ENCODE results near the gene EIF4E.

EIF4E gene, protein sequence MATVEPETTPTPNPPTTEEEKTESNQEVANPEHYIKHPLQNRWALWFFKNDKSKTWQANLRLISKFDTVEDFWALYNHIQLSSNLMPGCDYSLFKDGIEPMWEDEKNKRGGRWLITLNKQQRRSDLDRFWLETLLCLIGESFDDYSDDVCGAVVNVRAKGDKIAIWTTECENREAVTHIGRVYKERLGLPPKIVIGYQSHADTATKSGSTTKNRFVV

DNA sequence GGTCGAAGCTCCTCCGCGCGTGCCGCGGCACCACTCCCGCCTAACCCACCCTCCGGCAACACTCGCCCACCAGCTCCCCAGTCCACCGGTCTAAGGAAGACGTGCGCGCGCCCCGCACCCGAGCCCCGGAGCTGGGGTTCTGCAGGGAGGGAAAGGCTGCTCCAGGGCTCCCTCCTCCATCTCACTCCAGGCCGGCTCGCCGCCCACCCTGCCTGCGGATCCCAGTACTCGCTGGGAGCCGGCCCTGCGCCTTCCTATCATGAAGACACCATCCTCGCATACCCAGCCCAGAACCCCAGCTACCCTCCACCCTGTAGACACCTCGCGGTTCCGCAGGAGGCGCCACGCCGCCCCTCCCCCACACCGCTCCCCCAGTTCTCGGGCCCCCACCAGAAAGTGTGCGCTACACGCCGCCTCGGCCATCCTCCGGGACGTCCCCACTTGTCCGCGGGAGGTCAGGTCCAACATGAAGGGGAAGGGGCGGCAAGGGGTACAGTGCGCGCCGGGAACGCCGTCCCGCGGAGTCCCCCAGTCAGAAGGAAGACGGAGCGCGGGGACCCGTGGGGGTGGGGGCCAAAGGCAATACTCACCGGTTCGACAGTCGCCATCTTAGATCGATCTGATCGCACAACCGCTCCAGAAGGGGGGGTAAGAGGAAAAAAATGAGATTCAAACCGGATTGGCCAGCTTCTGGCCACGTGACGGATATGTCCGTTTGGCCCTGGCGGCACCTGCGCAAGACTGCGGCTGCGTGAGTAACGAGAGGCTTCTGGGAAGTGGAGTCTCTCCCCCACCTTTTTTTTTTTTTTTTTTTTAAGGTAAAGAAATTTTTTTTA is at the start of gene EIF4E:
EIF4E (minus strand) TSS at position 629 of the 836 bp plus-strand sequence; CDS start at position 608, 21 bp downstream.
- DNase-seq (ENCODE audit: low spot score): peak; percentile 96
- H3K4me3 Mint-ChIP-seq: peak within 1 kb of the TSS; percentile 95
- peaks cover 22% of the 10 kb centered on the region for H3K4me1 Mint-ChIP-seq (ENCODE audit: low read depth)
- peak within 1 kb of the TSS; percentile 98 for H3K27ac Mint-ChIP-seq
- H3K9me3 Mint-ChIP-seq: peaks cover 8% of the 10 kb centered on the region
- H3K27me3 Mint-ChIP-seq (ENCODE audit: low read depth): no peaks in the 10 kb centered on the region
- peaks cover 25% of the 10 kb centered on the region for H3K36me3 Mint-ChIP-seq (ENCODE audit: low read depth)

DNA sequence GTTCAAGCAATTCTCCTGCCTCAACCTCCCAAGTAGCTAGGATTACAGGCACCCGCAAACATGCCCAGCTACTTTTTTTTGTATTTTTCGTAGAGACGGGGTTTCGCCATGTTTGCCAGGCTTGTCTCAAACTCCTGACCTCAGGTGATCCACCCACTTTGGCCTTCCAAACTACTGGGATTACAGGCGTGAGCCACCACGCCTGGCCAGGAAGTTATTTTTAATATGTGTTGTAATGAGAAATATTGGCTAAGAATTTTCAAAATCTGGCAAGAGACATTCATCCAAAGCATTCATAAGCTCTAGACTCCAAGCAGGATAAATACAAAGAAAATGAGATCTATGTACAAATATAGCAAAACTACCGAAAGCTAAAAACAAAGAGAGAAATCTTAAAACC is 48.6 kb upstream of the EIF4E start:
- Mint-ChIP-seq H3K27ac (no peak overlapping the region), H3K4me3 (no peak overlapping the region), H3K9me3 (no peaks in the 10 kb centered on the region), H3K27me3 (ENCODE audit: low read depth) (peaks cover 19% of the 10 kb centered on the region), H3K4me1 (ENCODE audit: low read depth) (no peaks in the 10 kb centered on the region), H3K36me3 (ENCODE audit: low read depth) (no peaks in the 10 kb centered on the region)
- no peak for DNase-seq (ENCODE audit: low spot score)

DNA sequence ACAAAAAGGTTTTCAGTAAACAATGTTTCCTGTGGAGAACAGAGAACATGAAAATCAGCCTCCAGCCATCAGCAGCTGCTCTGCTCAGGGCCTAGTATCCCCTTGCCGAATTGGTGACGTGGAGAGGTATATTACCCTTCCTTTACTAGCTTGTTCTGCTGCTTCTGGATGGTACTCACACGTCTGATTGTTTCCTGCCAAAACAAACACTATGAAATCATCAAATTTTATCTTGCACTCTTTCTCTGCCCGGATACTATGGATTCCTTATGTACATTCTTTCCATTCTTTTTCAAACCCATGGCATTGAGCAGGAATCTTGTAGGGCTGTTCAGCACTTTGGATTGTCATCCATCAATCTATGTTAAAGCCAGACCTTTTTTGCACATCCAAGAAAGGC is 47.8 kb upstream of the EIF4E start:
- Mint-ChIP-seq H3K36me3 (ENCODE audit: low read depth) (no peaks in the 10 kb centered on the region), H3K4me1 (ENCODE audit: low read depth) (no peaks in the 10 kb centered on the region), H3K4me3 (no peak overlapping the region), H3K27me3 (ENCODE audit: low read depth) (peaks cover 19% of the 10 kb centered on the region), H3K9me3 (no peaks in the 10 kb centered on the region), H3K27ac (no peak overlapping the region)
- no peak for DNase-seq (ENCODE audit: low spot score)

DNA sequence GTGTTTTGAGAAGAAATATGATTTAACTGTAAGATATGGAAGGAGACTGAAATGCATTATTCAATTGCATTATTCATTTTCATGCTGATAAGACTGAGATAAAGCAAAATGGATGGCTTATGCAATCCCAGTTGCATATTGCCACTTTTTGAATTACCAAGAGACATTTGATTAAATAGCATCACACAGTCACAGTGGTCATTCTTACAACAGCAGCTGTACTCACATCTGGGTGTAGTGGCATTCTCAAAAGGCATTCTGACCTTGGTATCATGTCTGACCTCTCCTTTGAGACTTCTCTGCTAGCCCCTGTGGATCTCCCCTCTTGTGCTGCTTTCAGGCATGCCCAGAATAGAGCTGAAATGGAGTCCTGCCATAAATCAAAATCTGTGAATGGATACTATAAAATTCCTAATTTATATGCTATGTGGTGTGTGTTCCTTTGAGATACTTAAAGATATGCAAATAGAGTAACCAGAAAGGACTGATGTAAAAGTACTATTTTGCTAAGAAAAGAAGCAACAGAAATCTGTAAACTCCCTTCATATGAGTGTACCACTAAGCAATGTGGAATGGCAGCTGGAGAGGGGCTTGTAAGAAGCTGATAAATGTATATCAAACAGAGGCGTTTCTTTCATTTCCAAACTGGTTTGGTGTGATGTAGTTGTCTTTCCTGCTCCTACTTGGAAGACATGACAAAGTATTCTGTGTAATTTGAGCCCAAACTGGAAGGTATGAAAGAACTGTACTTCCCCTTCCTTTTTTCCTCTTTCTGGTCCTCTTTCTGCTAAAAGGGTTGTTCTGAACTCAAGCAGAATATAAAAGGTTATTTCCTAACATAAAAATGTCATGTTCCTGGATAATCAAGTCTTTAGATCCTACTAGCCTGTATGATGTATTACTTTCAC is 41.2 kb upstream of the EIF4E start:
- Mint-ChIP-seq H3K4me3 (no peak overlapping the region), H3K9me3 (no peaks in the 10 kb centered on the region), H3K27ac (no peak overlapping the region), H3K36me3 (ENCODE audit: low read depth) (no peaks in the 10 kb centered on the region), H3K4me1 (ENCODE audit: low read depth) (no peaks in the 10 kb centered on the region), H3K27me3 (ENCODE audit: low read depth) (peaks cover 21% of the 10 kb centered on the region)
- no peak for DNase-seq (ENCODE audit: low spot score)

DNA sequence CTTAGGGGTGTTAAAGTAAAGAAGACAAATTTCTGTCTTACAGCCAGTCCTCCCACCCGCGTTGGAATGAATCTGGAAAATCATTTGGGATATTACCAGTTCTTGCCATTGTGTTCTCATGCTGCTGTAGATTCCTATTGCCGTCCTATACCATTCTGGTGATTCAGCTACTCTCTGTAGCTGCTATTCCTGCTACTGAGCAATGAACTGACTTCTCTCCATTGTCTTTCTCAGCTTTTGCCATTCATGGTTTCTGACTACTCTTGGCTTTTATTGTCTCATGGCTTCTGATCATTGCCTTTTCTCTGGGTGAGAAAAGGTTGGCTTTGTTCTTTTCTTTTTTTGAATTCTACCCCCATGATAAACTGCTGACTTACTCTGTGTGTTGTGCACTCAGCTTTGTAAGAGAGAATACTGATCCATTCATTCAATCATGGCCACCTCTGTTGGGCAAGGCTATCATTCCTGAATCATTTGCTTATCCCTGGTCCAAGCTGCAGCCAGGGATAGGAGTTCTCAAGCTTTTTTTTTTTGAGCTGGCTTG is 38.9 kb upstream of the EIF4E start:
- H3K4me3 Mint-ChIP-seq: no peak overlapping the region
- H3K4me1 Mint-ChIP-seq (ENCODE audit: low read depth): no peaks in the 10 kb centered on the region
- no peak for DNase-seq (ENCODE audit: low spot score)
- H3K36me3 Mint-ChIP-seq (ENCODE audit: low read depth): peaks cover 1% of the 10 kb centered on the region
- H3K9me3 Mint-ChIP-seq: no peaks in the 10 kb centered on the region
- H3K27me3 Mint-ChIP-seq (ENCODE audit: low read depth): peaks cover 11% of the 10 kb centered on the region
- no peak overlapping the region for H3K27ac Mint-ChIP-seq

DNA sequence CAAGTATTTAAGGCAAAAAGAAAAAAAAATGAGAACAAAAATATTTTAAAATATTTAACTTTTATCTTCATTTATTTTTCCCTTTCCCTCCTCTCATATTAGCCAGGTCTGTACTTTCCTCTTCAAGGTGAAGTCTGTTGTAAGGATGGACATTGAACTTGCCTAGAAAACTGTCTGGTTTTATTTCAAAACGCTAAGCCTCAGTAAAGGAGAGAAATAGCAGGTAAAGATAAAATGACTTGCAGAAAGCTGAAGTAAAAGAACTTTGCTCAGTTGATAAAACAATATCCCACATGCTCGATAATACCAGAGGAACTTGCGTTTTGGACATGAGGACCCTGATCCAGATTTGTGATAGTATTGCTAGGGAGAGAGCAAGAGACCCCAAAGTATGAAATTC is 38.0 kb upstream of the EIF4E start:
- Mint-ChIP-seq H3K36me3 (ENCODE audit: low read depth) (peaks cover 1% of the 10 kb centered on the region), H3K4me1 (ENCODE audit: low read depth) (no peaks in the 10 kb centered on the region), H3K27ac (no peak overlapping the region), H3K9me3 (no peaks in the 10 kb centered on the region), H3K4me3 (no peak overlapping the region), H3K27me3 (ENCODE audit: low read depth) (peaks cover 11% of the 10 kb centered on the region)
- DNase-seq (ENCODE audit: low spot score): no peak

DNA sequence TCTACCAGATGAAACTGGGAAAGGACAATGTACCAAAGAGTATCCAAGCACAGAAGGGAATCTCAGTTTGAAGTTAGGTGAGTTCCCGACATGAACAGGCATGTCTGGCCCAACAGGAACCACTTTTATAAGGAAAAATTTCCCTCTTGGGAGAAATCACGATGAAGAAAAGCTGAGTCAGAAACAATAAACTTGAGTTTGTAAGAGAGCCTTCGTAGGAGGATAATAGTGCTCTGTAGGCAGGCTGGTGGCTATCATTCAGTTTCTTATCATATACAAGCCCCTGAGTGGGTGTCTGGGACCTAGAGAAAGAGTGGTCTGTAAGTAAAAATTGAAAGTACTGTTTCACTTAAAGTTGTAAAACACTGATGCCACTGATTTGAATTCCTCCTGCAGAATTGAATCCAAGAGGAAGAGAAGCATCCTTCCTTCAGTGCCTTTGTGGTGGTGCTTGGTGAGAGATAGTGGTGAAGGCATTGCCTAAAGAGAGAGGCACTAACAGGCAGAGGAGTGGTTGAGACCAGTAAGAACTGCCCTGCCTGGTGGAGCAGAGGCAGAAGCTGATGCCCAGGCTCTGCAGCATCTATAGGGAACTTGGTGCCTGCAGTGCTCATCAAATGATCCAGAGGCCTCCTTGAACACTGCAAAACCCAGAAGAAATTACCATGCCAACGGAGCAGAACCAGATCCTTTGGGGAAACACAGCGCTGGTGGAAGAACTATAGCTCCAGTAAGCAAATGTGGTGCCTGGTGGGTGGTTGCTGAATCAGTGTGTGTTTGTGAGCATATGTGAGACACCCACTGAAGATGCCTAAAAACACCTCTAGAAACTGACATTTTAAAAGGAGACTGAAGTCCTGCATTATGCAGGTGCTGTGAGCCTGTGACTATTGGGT is 34.9 kb upstream of the EIF4E start:
- H3K27ac Mint-ChIP-seq: no peak overlapping the region
- H3K27me3 Mint-ChIP-seq (ENCODE audit: low read depth): peaks cover 2% of the 10 kb centered on the region
- no peaks in the 10 kb centered on the region for H3K4me1 Mint-ChIP-seq (ENCODE audit: low read depth)
- no peaks in the 10 kb centered on the region for H3K9me3 Mint-ChIP-seq
- no peak overlapping the region for H3K4me3 Mint-ChIP-seq
- H3K36me3 Mint-ChIP-seq (ENCODE audit: low read depth): peaks cover 1% of the 10 kb centered on the region
- DNase-seq (ENCODE audit: low spot score): no peak

DNA sequence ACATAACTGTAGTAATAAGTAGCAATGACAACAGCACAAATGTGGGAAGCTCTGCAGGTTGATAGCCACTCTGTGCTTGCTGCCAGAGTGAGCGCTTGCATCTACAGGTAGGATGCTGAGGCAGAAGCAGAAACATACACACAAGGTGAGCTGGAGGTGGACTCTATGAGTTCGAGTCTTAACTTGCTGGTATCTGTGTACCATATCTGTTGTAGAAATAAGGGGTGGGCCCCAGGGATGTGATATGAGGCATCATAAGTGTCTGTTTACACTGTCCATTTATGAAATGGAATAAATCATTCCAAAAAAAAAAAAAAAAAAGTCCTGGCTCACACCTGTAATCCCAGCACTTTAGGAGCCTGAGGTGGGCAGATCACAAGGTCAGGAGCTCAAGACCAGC is 32.8 kb upstream of the EIF4E start:
- Mint-ChIP-seq H3K4me1 (ENCODE audit: low read depth) (no peaks in the 10 kb centered on the region), H3K9me3 (no peaks in the 10 kb centered on the region), H3K36me3 (ENCODE audit: low read depth) (peaks cover 1% of the 10 kb centered on the region), H3K27me3 (ENCODE audit: low read depth) (no peaks in the 10 kb centered on the region), H3K27ac (no peak overlapping the region), H3K4me3 (no peak overlapping the region)
- no peak for DNase-seq (ENCODE audit: low spot score)

DNA sequence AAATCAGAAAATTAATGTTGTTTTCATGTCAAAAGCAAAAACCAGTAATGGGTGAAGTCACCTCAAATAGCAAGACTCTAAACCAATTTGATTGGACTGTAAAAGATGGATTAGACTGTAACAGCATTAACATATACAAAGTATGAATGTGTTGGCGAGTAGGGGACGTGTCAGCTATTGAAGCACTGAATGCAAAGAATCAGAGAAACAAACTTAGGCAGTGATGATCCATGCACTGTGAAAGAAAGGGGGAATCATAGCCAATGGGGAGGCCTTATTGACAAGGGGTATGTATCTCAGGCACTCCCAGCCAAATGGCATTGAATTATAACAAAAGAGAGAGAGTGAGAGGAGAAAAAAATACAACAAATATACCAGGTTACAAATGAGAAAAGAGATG is 30.5 kb upstream of the EIF4E start:
- no peaks in the 10 kb centered on the region for H3K9me3 Mint-ChIP-seq
- no peak overlapping the region for H3K27ac Mint-ChIP-seq
- no peak for DNase-seq (ENCODE audit: low spot score)
- H3K4me3 Mint-ChIP-seq: no peak overlapping the region
- H3K36me3 Mint-ChIP-seq (ENCODE audit: low read depth): no peaks in the 10 kb centered on the region
- H3K4me1 Mint-ChIP-seq (ENCODE audit: low read depth): no peaks in the 10 kb centered on the region
- H3K27me3 Mint-ChIP-seq (ENCODE audit: low read depth): peaks cover 5% of the 10 kb centered on the region

DNA sequence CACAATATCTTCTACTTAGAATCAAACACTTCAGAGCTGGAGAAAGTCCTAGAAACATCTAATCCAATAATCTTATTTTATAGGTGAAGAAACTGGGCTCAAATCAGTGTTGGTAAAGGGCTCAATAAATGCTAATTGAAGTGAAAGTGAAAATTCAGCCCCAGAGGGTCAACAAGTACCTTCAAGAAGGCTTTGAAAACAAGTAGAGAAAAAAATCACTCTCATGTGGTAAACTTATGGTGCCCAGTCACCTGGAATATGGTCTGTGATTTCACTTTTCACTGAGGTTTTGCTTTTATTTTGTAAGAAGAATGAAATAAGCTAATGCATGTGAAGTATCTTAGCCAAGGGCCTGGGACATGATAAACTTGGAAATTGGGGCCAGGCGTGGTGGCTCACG is 29.1 kb upstream of the EIF4E start:
- H3K36me3 Mint-ChIP-seq (ENCODE audit: low read depth): no peaks in the 10 kb centered on the region
- H3K27ac Mint-ChIP-seq: no peak overlapping the region
- H3K9me3 Mint-ChIP-seq: no peaks in the 10 kb centered on the region

DNA sequence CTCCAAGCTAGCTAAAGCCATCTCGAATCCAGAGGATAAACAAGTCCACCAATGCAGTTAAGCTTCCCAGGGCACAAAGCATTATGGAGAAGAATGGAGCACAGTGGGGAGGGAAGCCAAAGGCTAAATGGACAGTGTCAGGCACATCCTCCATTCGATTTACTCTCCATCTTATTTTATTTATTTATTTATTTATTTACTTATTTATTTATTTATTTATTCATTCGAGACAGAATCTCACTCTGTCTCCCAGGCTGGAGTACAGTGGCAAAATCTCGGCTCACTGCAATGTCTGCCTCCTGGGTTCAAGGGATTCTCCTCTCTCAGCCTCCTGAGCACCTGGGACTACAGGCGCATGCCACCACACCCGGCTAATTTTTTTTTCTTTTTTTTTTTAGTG is 26.3 kb upstream of the EIF4E start:
- Mint-ChIP-seq H3K4me3 (no peak overlapping the region), H3K27ac (no peak overlapping the region), H3K9me3 (no peaks in the 10 kb centered on the region), H3K27me3 (ENCODE audit: low read depth) (peaks cover 7% of the 10 kb centered on the region), H3K4me1 (ENCODE audit: low read depth) (no peaks in the 10 kb centered on the region), H3K36me3 (ENCODE audit: low read depth) (no peaks in the 10 kb centered on the region)
- DNase-seq (ENCODE audit: low spot score): no peak

More for the DNA sequence above, 29.1 kb upstream of the EIF4E start:
- H3K4me1 Mint-ChIP-seq (ENCODE audit: low read depth): no peaks in the 10 kb centered on the region
- no peak for DNase-seq (ENCODE audit: low spot score)
- H3K4me3 Mint-ChIP-seq: no peak overlapping the region
- H3K27me3 Mint-ChIP-seq (ENCODE audit: low read depth): peaks cover 7% of the 10 kb centered on the region

DNA sequence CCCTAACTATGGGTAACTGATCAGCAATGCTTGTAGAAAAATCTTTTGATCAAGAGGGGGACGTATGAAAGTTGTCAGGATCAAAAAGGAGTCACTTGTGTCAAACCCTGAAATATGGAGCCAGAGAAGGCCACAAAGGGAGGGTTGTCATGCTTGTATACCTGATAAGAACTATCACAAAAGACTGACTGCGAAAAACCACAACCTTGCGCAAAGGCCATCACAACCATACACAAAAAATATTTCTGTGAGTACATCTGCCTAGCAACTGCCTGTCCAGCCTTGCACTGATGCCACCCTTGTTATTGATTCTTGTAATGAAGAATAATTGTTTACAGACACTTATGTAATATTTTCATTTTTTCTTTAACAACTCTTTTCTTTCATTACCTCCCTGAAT is 22.8 kb upstream of the EIF4E start:
- no peak for DNase-seq (ENCODE audit: low spot score)
- no peak overlapping the region for H3K4me3 Mint-ChIP-seq
- H3K36me3 Mint-ChIP-seq (ENCODE audit: low read depth): no peaks in the 10 kb centered on the region
- H3K9me3 Mint-ChIP-seq: no peaks in the 10 kb centered on the region
- H3K27ac Mint-ChIP-seq: no peak overlapping the region
- no peaks in the 10 kb centered on the region for H3K4me1 Mint-ChIP-seq (ENCODE audit: low read depth)
- peaks cover 7% of the 10 kb centered on the region for H3K27me3 Mint-ChIP-seq (ENCODE audit: low read depth)

DNA sequence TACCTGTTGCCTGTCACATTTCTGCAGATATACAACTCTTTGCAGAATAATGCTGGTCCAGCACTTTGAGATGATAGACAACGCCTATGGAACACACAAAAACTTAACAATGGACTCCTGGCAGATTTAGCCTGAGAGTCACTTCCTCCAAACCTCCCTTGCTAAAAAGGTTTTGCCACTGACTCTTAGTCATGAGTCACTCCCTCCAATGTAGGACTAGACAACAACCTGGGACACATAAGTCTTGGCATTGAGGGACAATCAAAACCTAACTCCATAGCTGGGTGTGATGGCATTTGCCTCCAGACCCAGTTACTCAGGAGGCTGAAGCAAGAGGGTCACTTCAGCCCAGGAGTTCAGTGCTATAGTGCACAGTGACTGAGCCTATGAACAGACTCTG is 22.0 kb upstream of the EIF4E start:
- H3K4me1 Mint-ChIP-seq (ENCODE audit: low read depth): no peaks in the 10 kb centered on the region
- H3K27me3 Mint-ChIP-seq (ENCODE audit: low read depth): peaks cover 5% of the 10 kb centered on the region
- no peak overlapping the region for H3K4me3 Mint-ChIP-seq
- no peak for DNase-seq (ENCODE audit: low spot score)
- no peak overlapping the region for H3K27ac Mint-ChIP-seq
- no peaks in the 10 kb centered on the region for H3K9me3 Mint-ChIP-seq
- H3K36me3 Mint-ChIP-seq (ENCODE audit: low read depth): no peaks in the 10 kb centered on the region

Data from T-helper 2 cell treated with Interferon-gamma antibody and Interleukin-4, amounts not matched to agents 5 μg/mL and 100 μg/mL, for 36 hours (primary cell).